ENCODE data around the gene HENMT1. TPM values are rescaled to one million over a fixed set of nuclear protein-coding genes. Genes with fewer than 3 reads are reported as not detected.

The HENMT1 gene
- total RNA-seq, 2 experiments from 2014 or later = 6.3 to 8.2 TPM

GRCh38 chr1:108679586-108680213 is 18.8 kb upstream of the HENMT1 start:
- Histone ChIP-seq H3K36me3 (ENCODE audit: insufficient read depth, low read length) (no peaks in the 10 kb centered on the region), H3K4me1 (ENCODE audit: insufficient read depth, low read length) (peaks cover 8% of the 10 kb centered on the region), H3K27ac (ENCODE audit: low read depth in 1 of 2, low read length in 2 of 2) (no peak overlapping the region), H3K4me3 (ENCODE audit: low read length) (peak overlapping the region; percentile 10), H3K27me3 (ENCODE audit: control insufficient read depth in 1 of 2, insufficient read depth in 2 of 2, low read length in 2 of 2) (no peaks in the 10 kb centered on the region), H3K9me3 (ENCODE audit: control insufficient read depth in 1 of 2, insufficient read depth in 1 of 2, low read length in 2 of 2) (no peaks in the 10 kb centered on the region)
- Mint-ChIP-seq H3K36me3 (ENCODE audit: low read depth) (no peaks in the 10 kb centered on the region), H3K27ac (no peak overlapping the region), H3K4me3 (no peak overlapping the region), H3K27me3 (peaks cover 4% of the 10 kb centered on the region), H3K9me3 (no peaks in the 10 kb centered on the region), H3K4me1 (ENCODE audit: low read depth) (peaks cover 6% of the 10 kb centered on the region)
- ChIA-PET POLR2A (interaction anchor here (0.7 to 4.3 kb wide), 2 partner anchors 12 to 18 kb away, joined by 3 to 25 read pairs; partner anchors contain the start of gene PRPF38B), CTCF (no interaction called here)
- DNase-seq (no peak), ATAC-seq (ENCODE audit: poor library complexity) (no peak)
- intact Hi-C loops (cut with DNase I, micrococcal nuclease) = no loop called here
- TF ChIP-seq CTCF (IDR thresholded peaks at IDR 0.05) = no peak

DNA sequence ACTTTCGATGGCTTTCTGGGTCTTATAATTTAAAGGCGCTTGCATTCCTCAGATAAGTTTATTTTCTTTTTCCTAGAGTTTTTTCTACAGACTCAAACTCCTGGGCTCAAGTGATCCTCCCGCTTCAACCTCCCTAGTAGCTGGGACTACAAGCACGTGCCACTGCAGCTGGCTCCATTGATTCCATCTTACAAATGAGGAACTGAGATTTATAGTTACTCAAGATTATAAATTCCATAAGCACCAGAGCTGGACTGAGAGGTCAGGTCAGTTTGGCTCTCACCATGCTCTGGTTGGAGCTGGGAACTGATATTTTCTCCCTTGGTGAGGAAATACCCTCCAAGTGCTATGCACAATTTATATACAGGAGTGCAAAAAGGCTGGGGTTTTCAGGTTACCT is 17.8 kb upstream of the HENMT1 start:
- Mint-ChIP-seq H3K4me1 (ENCODE audit: low read depth) (peaks cover 6% of the 10 kb centered on the region), H3K27me3 (peaks cover 2% of the 10 kb centered on the region), H3K27ac (no peak overlapping the region), H3K4me3 (no peak overlapping the region), H3K9me3 (no peaks in the 10 kb centered on the region), H3K36me3 (ENCODE audit: low read depth) (no peaks in the 10 kb centered on the region)
- H3K4me3 ChIP-seq (ENCODE audit: low read length) = no peak overlapping the region
- intact Hi-C loops (cut with DNase I, micrococcal nuclease) = no loop called here
- no peak for TF ChIP-seq CTCF (IDR thresholded peaks at IDR 0.05)
- H3K4me1 ChIP-seq (ENCODE audit: insufficient read depth, low read length) = peaks cover 8% of the 10 kb centered on the region
- DNase-seq (peak in 2 of 14 experiments; percentile 27 to 29), ATAC-seq (ENCODE audit: poor library complexity) (no peak)
- ChIA-PET POLR2A (interaction anchor here (4.3 kb wide), 1 partner anchor 13 kb away, joined by 25 read pairs; the partner anchor contains the start of gene PRPF38B), CTCF (no interaction called here)
- no peaks in the 10 kb centered on the region for H3K36me3 ChIP-seq (ENCODE audit: insufficient read depth, low read length)
- no peak overlapping the region for H3K27ac ChIP-seq (ENCODE audit: low read depth in 1 of 2, low read length in 2 of 2)
- H3K9me3 ChIP-seq (ENCODE audit: control insufficient read depth in 1 of 2, insufficient read depth in 1 of 2, low read length in 2 of 2) = no peaks in the 10 kb centered on the region
- H3K27me3 ChIP-seq (ENCODE audit: control insufficient read depth in 1 of 2, insufficient read depth in 2 of 2, low read length in 2 of 2) = no peaks in the 10 kb centered on the region

GRCh38 chr1:108671143-108671542 is 10.2 kb upstream of the HENMT1 start:
- intact Hi-C loops (cut with DNase I, micrococcal nuclease) = no loop called here
- TF ChIP-seq CTCF (IDR thresholded peaks at IDR 0.05) = no peak
- ATAC-seq (ENCODE audit: poor library complexity) = no peak
- no peaks in the 10 kb centered on the region for H3K9me3 Mint-ChIP-seq
- H3K27me3 ChIP-seq (ENCODE audit: control insufficient read depth in 1 of 2, insufficient read depth in 2 of 2, low read length in 2 of 2) = no peaks in the 10 kb centered on the region
- POLR2A ChIA-PET = interaction anchor here (1.5 to 2.2 kb wide), 2 partner anchors 10 to 21 kb away, joined by 9 to 11 read pairs; partner anchors contain the start of genes HENMT1 and PRPF38B
- no peaks in the 10 kb centered on the region for H3K4me1 Mint-ChIP-seq (ENCODE audit: low read depth)
- H3K27ac ChIP-seq (ENCODE audit: low read depth in 1 of 2, low read length in 2 of 2) = no peak overlapping the region
- H3K4me1 ChIP-seq (ENCODE audit: insufficient read depth, low read length) = peaks cover 10% of the 10 kb centered on the region
- DNase-seq = no peak
- H3K4me3 Mint-ChIP-seq = no peak overlapping the region
- CTCF ChIA-PET = no interaction called here
- H3K36me3 Mint-ChIP-seq (ENCODE audit: low read depth) = no peaks in the 10 kb centered on the region
- no peaks in the 10 kb centered on the region for H3K36me3 ChIP-seq (ENCODE audit: insufficient read depth, low read length)
- no peak overlapping the region for H3K4me3 ChIP-seq (ENCODE audit: low read length)
- H3K9me3 ChIP-seq (ENCODE audit: control insufficient read depth in 1 of 2, insufficient read depth in 1 of 2, low read length in 2 of 2) = no peaks in the 10 kb centered on the region
- no peaks in the 10 kb centered on the region for H3K27me3 Mint-ChIP-seq
- H3K27ac Mint-ChIP-seq = no peak overlapping the region

All from CD4-positive, alpha-beta T cell (primary cell).